Duodenal mucosa (tissue), 2 donors: ENCODE measurements around the gene FAM184A.
"Not testable (repeated sequence)": the region's sequence is repeated elsewhere in the genome, so short reads cannot be mapped to it uniquely, and the experiment has no call there.

Experiments used
- H3K27ac ChIP-seq: one replicate; pipeline ENCODE4 v1.7.0; 2013; ENCODE audit warnings: low read depth, low read length
- H3K27me3 ChIP-seq, 2 donors: one replicate each; pipeline ENCODE4 v1.7.0; 2013; ENCODE audit warnings: low read length in 2 of 2, control low read depth in 1 of 2; ENCODE audit not compliant: insufficient read depth in 2 of 2, control insufficient read depth in 1 of 2
- H3K36me3 ChIP-seq, 2 donors: one replicate each; pipeline ENCODE4 v1.7.0; 2013; ENCODE audit warnings: low read length in 2 of 2, control low read depth in 1 of 2; ENCODE audit not compliant: insufficient read depth in 2 of 2, control insufficient read depth in 1 of 2
- H3K4me1 ChIP-seq, 2 donors: one replicate each; pipeline ENCODE4 v1.7.0; 2013; ENCODE audit warnings: low read length in 2 of 2, control low read depth in 1 of 2; ENCODE audit not compliant: insufficient read depth in 2 of 2, control insufficient read depth in 1 of 2
- H3K4me3 ChIP-seq, 2 donors: one replicate each; pipeline ENCODE4 v1.7.0; 2013; ENCODE audit warnings: low read length in 2 of 2, low read depth in 1 of 2
- H3K9ac ChIP-seq, 2 donors: one replicate each; pipeline ENCODE4 v1.7.0; 2013; ENCODE audit warnings: low read length in 2 of 2, low read depth in 1 of 2
- H3K9me3 ChIP-seq, 2 donors: one replicate each; pipeline ENCODE4 v1.7.0; 2013; ENCODE audit warnings: low read length in 2 of 2, control low read depth in 1 of 2; ENCODE audit not compliant: control insufficient read depth in 1 of 2

FAM184A gene

GRCh38 chr6:119097815-119098361 is 19.4 kb upstream of the FAM184A start:
- not testable (repeated sequence) for H3K9ac ChIP-seq, H3K9me3 ChIP-seq, H3K4me3 ChIP-seq, H3K27me3 ChIP-seq, H3K36me3 ChIP-seq, H3K4me1 ChIP-seq, H3K27ac ChIP-seq

DNA sequence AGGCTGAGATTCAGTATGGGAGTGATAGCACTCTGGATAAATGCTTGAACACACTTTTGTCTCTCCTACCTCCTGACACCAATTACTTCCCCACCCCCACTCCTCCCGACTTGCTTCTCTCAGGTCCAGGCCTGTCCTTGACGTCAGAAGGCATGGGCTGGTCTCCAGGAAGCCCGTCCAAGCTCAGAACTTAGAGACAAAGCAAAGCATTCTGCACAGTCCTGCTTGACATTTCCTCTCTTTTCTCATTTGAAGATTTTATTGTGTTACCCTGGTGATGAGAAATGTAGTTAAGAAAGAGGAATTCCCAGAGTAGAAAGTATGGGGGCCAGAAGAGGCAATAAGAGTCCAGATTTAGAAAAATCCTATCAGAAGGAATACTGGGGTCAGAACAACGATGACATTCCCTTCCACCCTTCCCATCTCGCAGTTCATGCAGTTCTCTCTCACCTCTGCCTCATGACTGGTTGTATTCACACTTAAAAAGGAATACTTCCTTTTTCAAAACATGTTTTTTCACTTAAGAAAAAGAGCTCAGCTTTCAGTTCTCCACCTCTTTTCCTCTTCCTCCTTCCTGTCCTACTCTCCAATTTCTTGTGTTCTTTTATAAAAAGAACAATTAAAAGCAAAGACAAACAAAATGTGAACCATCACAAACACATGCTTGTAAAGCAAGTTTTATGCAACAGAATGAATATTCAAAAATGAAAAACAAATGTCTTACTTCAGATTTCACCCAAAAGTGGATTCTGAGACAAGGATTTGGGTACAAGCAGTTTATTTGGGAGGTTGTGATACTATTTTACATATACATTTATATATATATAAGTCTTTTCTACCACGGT is 18.5 kb upstream of the FAM184A start:
- H3K36me3 ChIP-seq = no peaks in the 10 kb centered on the region
- no peaks in the 10 kb centered on the region for H3K27me3 ChIP-seq
- H3K9ac ChIP-seq = no peak overlapping the region
- no peaks in the 10 kb centered on the region for H3K4me1 ChIP-seq
- no peak overlapping the region for H3K4me3 ChIP-seq
- no peaks in the 10 kb centered on the region for H3K9me3 ChIP-seq
- no peak overlapping the region for H3K27ac ChIP-seq

- Histone ChIP-seq H3K4me1 (no peaks in the 10 kb centered on the region), H3K36me3 (no peaks in the 10 kb centered on the region), H3K9me3 (no peaks in the 10 kb centered on the region), H3K4me3 (no peak overlapping the region), H3K9ac (no peak overlapping the region), H3K27ac (no peak overlapping the region), H3K27me3 (no peaks in the 10 kb centered on the region)
These were observed 11.8 kb upstream of the FAM184A start for GRCh38 chr6:119090256-119090655.

- Histone ChIP-seq H3K9ac (no peak overlapping the region), H3K4me1 (no peaks in the 10 kb centered on the region), H3K36me3 (no peaks in the 10 kb centered on the region), H3K27me3 (peaks cover 0 to 3% of the 10 kb centered on the region in 2 donors), H3K4me3 (no peak overlapping the region), H3K27ac (no peak overlapping the region), H3K9me3 (peaks cover 5 to 9% of the 10 kb centered on the region in 2 donors)
These were observed 6.3 kb upstream of the FAM184A start for GRCh38 chr6:119084784-119085183.

GRCh38 chr6:119083007-119083406 is 4.5 kb upstream of the FAM184A start:
- H3K4me3 ChIP-seq = no peak overlapping the region

GRCh38 chr6:119079283-119079809 is 882 bp upstream of the FAM184A start:
- peak overlapping the region; percentile 72 to 86 for H3K4me3 ChIP-seq
- H3K27me3 ChIP-seq = peaks cover 0 to 13% of the 10 kb centered on the region in 2 donors
- peaks cover 5 to 12% of the 10 kb centered on the region in 2 donors for H3K4me1 ChIP-seq
- peaks cover 5 to 9% of the 10 kb centered on the region in 2 donors for H3K9me3 ChIP-seq
- no peaks in the 10 kb centered on the region for H3K36me3 ChIP-seq
- H3K9ac ChIP-seq = peak overlapping the region; percentile 43 to 61
- H3K27ac ChIP-seq = no peak overlapping the region

More at GRCh38 chr6:119083007-119083406, 4.5 kb upstream of the FAM184A start:
- Histone ChIP-seq H3K9ac (no peak overlapping the region), H3K27ac (no peak overlapping the region), H3K27me3 (peaks cover 0 to 13% of the 10 kb centered on the region in 2 donors), H3K36me3 (no peaks in the 10 kb centered on the region), H3K9me3 (peaks cover 5 to 9% of the 10 kb centered on the region in 2 donors), H3K4me1 (peaks cover 5 to 7% of the 10 kb centered on the region in 2 donors)

DNA sequence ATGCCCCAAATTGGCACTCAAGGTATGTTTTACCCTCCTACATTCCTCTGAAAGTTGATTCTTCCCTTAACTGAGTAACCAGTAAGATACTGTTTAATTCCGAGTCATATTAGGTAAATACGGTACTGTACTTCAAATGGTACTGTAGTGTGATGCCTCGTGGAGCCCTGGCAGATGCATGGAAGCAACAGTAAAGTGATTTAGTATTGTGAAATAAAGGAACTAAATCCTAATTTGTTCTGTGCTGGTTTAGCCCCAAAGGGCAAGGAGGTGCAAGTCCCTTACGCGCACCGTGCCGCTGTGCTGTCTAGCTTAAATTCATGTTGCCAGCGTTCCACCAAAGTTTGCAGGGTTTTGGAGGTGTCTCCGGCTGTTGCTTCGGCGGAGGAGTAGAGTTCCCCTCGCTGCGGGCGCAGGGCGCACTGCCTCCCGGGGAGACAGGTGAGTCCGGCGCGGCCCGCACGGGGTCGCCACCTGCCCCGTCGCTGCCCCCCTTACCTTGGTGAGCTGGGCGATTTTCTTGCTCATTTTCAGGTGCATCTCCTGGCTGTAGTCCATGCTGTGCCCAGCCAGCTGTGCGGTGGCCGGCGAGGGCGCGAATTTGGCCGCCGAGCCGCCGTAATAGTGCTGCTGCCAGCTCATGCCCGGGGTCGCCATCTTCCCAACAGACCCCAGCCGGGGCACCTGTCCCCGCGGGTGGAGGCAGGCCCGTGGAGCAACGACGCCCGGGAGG is 655 bp downstream of the FAM184A start:
- peak overlapping the region; percentile 72 to 86 for H3K4me3 ChIP-seq
- peaks cover 5 to 12% of the 10 kb centered on the region in 2 donors for H3K4me1 ChIP-seq
- peaks cover 0 to 13% of the 10 kb centered on the region in 2 donors for H3K27me3 ChIP-seq
- peak overlapping the region in 1 of 2 donors; percentile 52 for H3K9ac ChIP-seq
- no peaks in the 10 kb centered on the region for H3K36me3 ChIP-seq
- H3K9me3 ChIP-seq = peaks cover 3 to 4% of the 10 kb centered on the region in 2 donors
- H3K27ac ChIP-seq = no peak overlapping the region

DNA sequence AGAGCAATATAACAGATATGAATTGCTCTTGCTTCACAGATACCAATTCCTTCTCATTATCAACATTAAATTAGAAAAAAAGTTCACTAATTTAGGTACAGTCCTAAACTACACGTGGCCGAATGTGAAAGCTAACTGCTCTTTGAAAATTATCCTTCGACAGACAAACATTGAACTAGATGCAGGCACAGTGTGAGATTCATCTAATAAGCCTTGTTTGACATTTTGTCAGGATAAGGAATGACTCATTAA is 1.1 kb downstream of the FAM184A start:
- Histone ChIP-seq H3K27ac (no peak overlapping the region), H3K9me3 (no peaks in the 10 kb centered on the region), H3K27me3 (peaks cover 0 to 13% of the 10 kb centered on the region in 2 donors), H3K4me1 (peaks cover 5 to 12% of the 10 kb centered on the region in 2 donors), H3K4me3 (peak overlapping the region; percentile 72 to 86), H3K9ac (no peak overlapping the region), H3K36me3 (no peaks in the 10 kb centered on the region)

GRCh38 chr6:119076576-119077390 is 1.7 kb downstream of the FAM184A start:
- H3K27me3 ChIP-seq = peaks cover 0 to 13% of the 10 kb centered on the region in 2 donors
- no peak overlapping the region for H3K27ac ChIP-seq
- no peak overlapping the region for H3K9ac ChIP-seq
- no peaks in the 10 kb centered on the region for H3K9me3 ChIP-seq
- H3K36me3 ChIP-seq = no peaks in the 10 kb centered on the region
- H3K4me3 ChIP-seq = peak overlapping the region; percentile 72 to 86
- peaks cover 5 to 12% of the 10 kb centered on the region in 2 donors for H3K4me1 ChIP-seq
